ENCODE data around the gene AMOTL1.
"Not testable (repeated sequence)": the region's sequence is repeated elsewhere in the genome, so short reads cannot be mapped to it uniquely, and the experiment has no call there.

The AMOTL1 gene

GRCh38 chr11:94786264-94787126, 18.3 kb downstream of the AMOTL1 start:
- Histone ChIP-seq H3K9me3 (ENCODE audit: control insufficient read depth, insufficient read depth, low read depth, low read length) (no peaks in the 10 kb centered on the region), H3K9ac (ENCODE audit: low read length) (no peak overlapping the region), H3K36me3 (ENCODE audit: control insufficient read depth, insufficient read depth, low read length) (no peaks in the 10 kb centered on the region), H3K27ac (ENCODE audit: low read depth, low read length) (no peak overlapping the region), H3K4me1 (ENCODE audit: control insufficient read depth, insufficient read depth, low read length) (peaks cover 64% of the 10 kb centered on the region), H3K27me3 (ENCODE audit: control insufficient read depth, insufficient read depth, low read length) (no peaks in the 10 kb centered on the region), H3K4me3 (ENCODE audit: low read depth, low read length) (no peak overlapping the region)

- no peaks in the 10 kb centered on the region for H3K27me3 ChIP-seq (ENCODE audit: control insufficient read depth, insufficient read depth, low read length)
- no peak overlapping the region for H3K27ac ChIP-seq (ENCODE audit: low read depth, low read length)
- peaks cover 56% of the 10 kb centered on the region for H3K4me1 ChIP-seq (ENCODE audit: control insufficient read depth, insufficient read depth, low read length)
- H3K9ac ChIP-seq (ENCODE audit: low read length): no peak overlapping the region
- no peaks in the 10 kb centered on the region for H3K36me3 ChIP-seq (ENCODE audit: control insufficient read depth, insufficient read depth, low read length)
- no peaks in the 10 kb centered on the region for H3K9me3 ChIP-seq (ENCODE audit: control insufficient read depth, insufficient read depth, low read depth, low read length)
- no peak overlapping the region for H3K4me3 ChIP-seq (ENCODE audit: low read depth, low read length)
These were observed 19.6 kb downstream of the AMOTL1 start for GRCh38 chr11:94787801-94788200.

GRCh38 chr11:94788396-94788795, 20.2 kb downstream of the AMOTL1 start:
- Histone ChIP-seq H3K27me3 (ENCODE audit: control insufficient read depth, insufficient read depth, low read length) (no peaks in the 10 kb centered on the region), H3K9me3 (ENCODE audit: control insufficient read depth, insufficient read depth, low read depth, low read length) (no peaks in the 10 kb centered on the region), H3K4me1 (ENCODE audit: control insufficient read depth, insufficient read depth, low read length) (peaks cover 51% of the 10 kb centered on the region), H3K4me3 (ENCODE audit: low read depth, low read length) (no peak overlapping the region), H3K9ac (ENCODE audit: low read length) (no peak overlapping the region), H3K36me3 (ENCODE audit: control insufficient read depth, insufficient read depth, low read length) (no peaks in the 10 kb centered on the region), H3K27ac (ENCODE audit: low read depth, low read length) (no peak overlapping the region)

GRCh38 chr11:94790197-94790596, 22.0 kb downstream of the AMOTL1 start:
- Histone ChIP-seq H3K9ac (ENCODE audit: low read length) (no peak overlapping the region), H3K4me1 (ENCODE audit: control insufficient read depth, insufficient read depth, low read length) (peaks cover 51% of the 10 kb centered on the region), H3K27ac (ENCODE audit: low read depth, low read length) (no peak overlapping the region)

GRCh38 chr11:94790661-94791180, 22.6 kb downstream of the AMOTL1 start:
- no peak overlapping the region for H3K27ac ChIP-seq (ENCODE audit: low read depth, low read length)
- H3K36me3 ChIP-seq (ENCODE audit: control insufficient read depth, insufficient read depth, low read length): no peaks in the 10 kb centered on the region
- peaks cover 46% of the 10 kb centered on the region for H3K4me1 ChIP-seq (ENCODE audit: control insufficient read depth, insufficient read depth, low read length)
- no peaks in the 10 kb centered on the region for H3K9me3 ChIP-seq (ENCODE audit: control insufficient read depth, insufficient read depth, low read depth, low read length)
- no peaks in the 10 kb centered on the region for H3K27me3 ChIP-seq (ENCODE audit: control insufficient read depth, insufficient read depth, low read length)
- H3K9ac ChIP-seq (ENCODE audit: low read length): no peak overlapping the region
- H3K4me3 ChIP-seq (ENCODE audit: low read depth, low read length): no peak overlapping the region

More at GRCh38 chr11:94790197-94790596, 22.0 kb downstream of the AMOTL1 start:
- Histone ChIP-seq H3K9me3 (ENCODE audit: control insufficient read depth, insufficient read depth, low read depth, low read length) (no peaks in the 10 kb centered on the region), H3K36me3 (ENCODE audit: control insufficient read depth, insufficient read depth, low read length) (no peaks in the 10 kb centered on the region), H3K4me3 (ENCODE audit: low read depth, low read length) (no peak overlapping the region), H3K27me3 (ENCODE audit: control insufficient read depth, insufficient read depth, low read length) (no peaks in the 10 kb centered on the region)

GRCh38 chr11:94791216-94791889, 23.2 kb downstream of the AMOTL1 start:
- no peaks in the 10 kb centered on the region for H3K9me3 ChIP-seq (ENCODE audit: control insufficient read depth, insufficient read depth, low read depth, low read length)
- no peak overlapping the region for H3K27ac ChIP-seq (ENCODE audit: low read depth, low read length)
- peaks cover 3% of the 10 kb centered on the region; the same call in 1 of the 2 replicates for H3K36me3 ChIP-seq (ENCODE audit: control insufficient read depth, insufficient read depth, low read length)
- peaks cover 42% of the 10 kb centered on the region for H3K4me1 ChIP-seq (ENCODE audit: control insufficient read depth, insufficient read depth, low read length)
- no peak overlapping the region for H3K9ac ChIP-seq (ENCODE audit: low read length)
- H3K27me3 ChIP-seq (ENCODE audit: control insufficient read depth, insufficient read depth, low read length): no peaks in the 10 kb centered on the region
- no peak overlapping the region for H3K4me3 ChIP-seq (ENCODE audit: low read depth, low read length)

GRCh38 chr11:94791942-94792341, 23.8 kb downstream of the AMOTL1 start:
- H3K4me1 ChIP-seq (ENCODE audit: control insufficient read depth, insufficient read depth, low read length): peaks cover 38% of the 10 kb centered on the region
- not testable (repeated sequence) for H3K36me3 ChIP-seq (ENCODE audit: control insufficient read depth, insufficient read depth, low read length); H3K27me3 ChIP-seq (ENCODE audit: control insufficient read depth, insufficient read depth, low read length); H3K9ac ChIP-seq (ENCODE audit: low read length); H3K27ac ChIP-seq (ENCODE audit: low read depth, low read length); H3K9me3 ChIP-seq (ENCODE audit: control insufficient read depth, insufficient read depth, low read depth, low read length); H3K4me3 ChIP-seq (ENCODE audit: low read depth, low read length)

GRCh38 chr11:94792451-94792850, 24.3 kb downstream of the AMOTL1 start:
- Histone ChIP-seq H3K4me1 (ENCODE audit: control insufficient read depth, insufficient read depth, low read length) (peaks cover 38% of the 10 kb centered on the region), H3K27ac (ENCODE audit: low read depth, low read length) (no peak overlapping the region)

GRCh38 chr11:94793002-94793401, 24.8 kb downstream of the AMOTL1 start:
- Histone ChIP-seq H3K36me3 (ENCODE audit: control insufficient read depth, insufficient read depth, low read length) (peaks cover 11% of the 10 kb centered on the region; the same call in 1 of the 2 replicates), H3K27me3 (ENCODE audit: control insufficient read depth, insufficient read depth, low read length) (no peaks in the 10 kb centered on the region), H3K4me1 (ENCODE audit: control insufficient read depth, insufficient read depth, low read length) (peaks cover 35% of the 10 kb centered on the region), H3K27ac (ENCODE audit: low read depth, low read length) (no peak overlapping the region), H3K9ac (ENCODE audit: low read length) (no peak overlapping the region), H3K9me3 (ENCODE audit: control insufficient read depth, insufficient read depth, low read depth, low read length) (no peaks in the 10 kb centered on the region), H3K4me3 (ENCODE audit: low read depth, low read length) (no peak overlapping the region)

More at GRCh38 chr11:94792451-94792850, 24.3 kb downstream of the AMOTL1 start:
- Histone ChIP-seq H3K9ac (ENCODE audit: low read length) (no peak overlapping the region), H3K27me3 (ENCODE audit: control insufficient read depth, insufficient read depth, low read length) (no peaks in the 10 kb centered on the region), H3K36me3 (ENCODE audit: control insufficient read depth, insufficient read depth, low read length) (peaks cover 6% of the 10 kb centered on the region; the same call in 1 of the 2 replicates), H3K9me3 (ENCODE audit: control insufficient read depth, insufficient read depth, low read depth, low read length) (no peaks in the 10 kb centered on the region), H3K4me3 (ENCODE audit: low read depth, low read length) (no peak overlapping the region)

- H3K27ac ChIP-seq (ENCODE audit: low read depth, low read length): no peak overlapping the region
- H3K9ac ChIP-seq (ENCODE audit: low read length): no peak overlapping the region
- peaks cover 19% of the 10 kb centered on the region; the same call in 1 of the 2 replicates for H3K36me3 ChIP-seq (ENCODE audit: control insufficient read depth, insufficient read depth, low read length)
- no peaks in the 10 kb centered on the region for H3K27me3 ChIP-seq (ENCODE audit: control insufficient read depth, insufficient read depth, low read length)
- no peaks in the 10 kb centered on the region for H3K9me3 ChIP-seq (ENCODE audit: control insufficient read depth, insufficient read depth, low read depth, low read length)
- H3K4me3 ChIP-seq (ENCODE audit: low read depth, low read length): no peak overlapping the region
- peaks cover 29% of the 10 kb centered on the region; the same call in 1 of the 2 replicates for H3K4me1 ChIP-seq (ENCODE audit: control insufficient read depth, insufficient read depth, low read length)
These were observed 25.7 kb downstream of the AMOTL1 start for GRCh38 chr11:94793822-94794221.
